ENCODE results near the gene DLG1.

DNA sequence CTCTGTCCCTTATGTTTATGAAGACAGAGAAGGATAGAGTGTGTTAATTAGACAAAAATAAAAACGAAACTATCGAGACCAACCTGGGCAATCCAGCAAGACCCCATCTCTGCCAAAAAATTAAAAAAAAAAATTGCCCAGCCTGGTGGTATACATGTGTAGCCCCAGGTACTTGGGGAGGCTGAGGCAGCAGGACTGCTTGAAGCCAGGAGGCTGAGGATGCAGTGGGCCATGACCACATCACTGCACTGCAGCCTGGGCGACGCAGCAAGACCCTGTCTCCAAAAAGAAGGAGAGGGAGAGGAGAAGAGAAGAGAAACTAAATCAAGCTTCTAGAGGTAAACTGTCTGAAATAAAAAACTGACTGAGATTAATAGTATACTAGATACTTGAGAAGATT is 32.1 kb downstream of the DLG1 start:
- TF ChIP-seq, protein P1, sequence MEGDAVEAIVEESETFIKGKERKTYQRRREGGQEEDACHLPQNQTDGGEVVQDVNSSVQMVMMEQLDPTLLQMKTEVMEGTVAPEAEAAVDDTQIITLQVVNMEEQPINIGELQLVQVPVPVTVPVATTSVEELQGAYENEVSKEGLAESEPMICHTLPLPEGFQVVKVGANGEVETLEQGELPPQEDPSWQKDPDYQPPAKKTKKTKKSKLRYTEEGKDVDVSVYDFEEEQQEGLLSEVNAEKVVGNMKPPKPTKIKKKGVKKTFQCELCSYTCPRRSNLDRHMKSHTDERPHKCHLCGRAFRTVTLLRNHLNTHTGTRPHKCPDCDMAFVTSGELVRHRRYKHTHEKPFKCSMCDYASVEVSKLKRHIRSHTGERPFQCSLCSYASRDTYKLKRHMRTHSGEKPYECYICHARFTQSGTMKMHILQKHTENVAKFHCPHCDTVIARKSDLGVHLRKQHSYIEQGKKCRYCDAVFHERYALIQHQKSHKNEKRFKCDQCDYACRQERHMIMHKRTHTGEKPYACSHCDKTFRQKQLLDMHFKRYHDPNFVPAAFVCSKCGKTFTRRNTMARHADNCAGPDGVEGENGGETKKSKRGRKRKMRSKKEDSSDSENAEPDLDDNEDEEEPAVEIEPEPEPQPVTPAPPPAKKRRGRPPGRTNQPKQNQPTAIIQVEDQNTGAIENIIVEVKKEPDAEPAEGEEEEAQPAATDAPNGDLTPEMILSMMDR (IDR thresholded peaks at IDR 0.05; ENCODE audit: low read depth, low read length, missing input control) = no peak
- TF ChIP-seq YY1 (IDR thresholded peaks at IDR 0.05) = no peak
- no peak for TF ChIP-seq RAD21 (IDR thresholded peaks at IDR 0.05)
- TF ChIP-seq, protein P2, sequence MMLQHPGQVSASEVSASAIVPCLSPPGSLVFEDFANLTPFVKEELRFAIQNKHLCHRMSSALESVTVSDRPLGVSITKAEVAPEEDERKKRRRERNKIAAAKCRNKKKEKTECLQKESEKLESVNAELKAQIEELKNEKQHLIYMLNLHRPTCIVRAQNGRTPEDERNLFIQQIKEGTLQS (IDR thresholded peaks at IDR 0.05) = no peak
- no peak for TF ChIP-seq RXRA (IDR thresholded peaks at IDR 0.05)
- TF ChIP-seq, protein P3, sequence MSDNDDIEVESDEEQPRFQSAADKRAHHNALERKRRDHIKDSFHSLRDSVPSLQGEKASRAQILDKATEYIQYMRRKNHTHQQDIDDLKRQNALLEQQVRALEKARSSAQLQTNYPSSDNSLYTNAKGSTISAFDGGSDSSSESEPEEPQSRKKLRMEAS (IDR thresholded peaks at IDR 0.05) = no peak
- TF ChIP-seq HNF4G (IDR thresholded peaks at IDR 0.05) = no peak
- TF ChIP-seq NR2F2 (IDR thresholded peaks at IDR 0.05) = no peak

Data from liver (tissue), 3 donors.